CD1c-positive myeloid dendritic cell (primary cell): ENCODE data around the gene RTF2.
"Not testable (repeated sequence)": the region's sequence is repeated elsewhere in the genome, so short reads cannot be mapped to it uniquely, and the experiment has no call there.

Experiments
- DNase-seq: peaks from one replicate; pipeline ENCODE4 v3.0.0-alpha.2; 2016; ENCODE audit errors: extremely low spot score

RTF2 gene

DNA sequence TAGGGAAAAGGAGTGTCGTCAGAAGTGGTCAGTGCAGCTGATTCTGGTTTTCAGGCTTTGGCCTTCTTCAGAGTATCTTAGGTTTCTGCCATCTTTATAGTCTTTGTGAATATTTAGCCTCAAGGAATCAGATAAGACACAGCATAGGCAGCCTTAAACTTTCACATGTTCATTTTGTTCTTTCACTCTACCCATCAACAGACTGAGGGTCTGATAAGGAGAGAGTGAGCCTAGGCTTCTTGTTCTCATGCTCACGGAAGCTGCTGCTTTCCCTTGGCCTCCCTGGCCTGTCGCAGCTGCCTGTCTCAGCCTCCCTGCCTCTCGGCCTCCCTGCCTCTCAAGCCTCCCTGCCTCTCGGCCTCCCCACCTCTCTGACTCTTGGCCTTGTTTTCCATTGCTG, 20.1 kb downstream of the RTF2 start:
- no peak for DNase-seq

DNA sequence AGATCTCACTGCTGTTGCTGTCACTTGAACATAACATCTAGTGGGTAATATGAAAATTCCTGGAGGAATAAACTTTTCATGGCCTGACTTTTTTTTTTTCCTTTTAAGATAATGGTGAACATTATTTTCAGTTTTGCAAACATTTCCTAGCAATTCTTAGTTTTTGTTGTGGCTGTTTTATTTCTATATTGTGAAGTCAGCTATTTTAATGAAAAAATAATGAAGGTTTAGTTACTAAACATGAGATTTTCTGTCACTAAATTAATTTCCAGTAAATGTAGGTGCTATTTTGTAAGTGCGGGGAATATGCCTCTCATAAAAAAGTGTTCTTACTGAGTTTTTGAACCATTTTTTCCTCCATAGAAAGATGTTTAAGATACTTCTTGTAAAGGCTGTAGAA, 32.7 kb downstream of the RTF2 start:
- no peak for DNase-seq

DNA sequence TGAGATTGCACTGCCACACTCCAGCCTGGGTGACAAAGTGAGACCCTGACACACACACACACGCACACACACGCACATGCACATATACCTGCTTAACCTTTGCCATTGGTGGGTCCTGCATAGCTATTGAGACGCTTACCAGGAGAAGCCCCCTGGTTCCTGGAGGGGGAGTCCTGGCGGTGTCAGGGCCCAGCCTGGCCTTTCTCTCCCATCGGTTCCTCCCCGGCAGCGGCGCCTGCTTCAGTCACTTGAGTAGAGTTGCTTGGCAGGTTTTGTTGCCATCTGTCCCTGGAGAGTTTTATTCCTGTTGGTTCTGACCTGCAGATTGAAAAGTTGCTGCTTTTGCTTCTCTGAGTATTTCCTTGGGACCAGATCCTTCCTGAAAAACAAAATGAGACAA, 35.5 kb downstream of the RTF2 start:
- no peak for DNase-seq

DNA sequence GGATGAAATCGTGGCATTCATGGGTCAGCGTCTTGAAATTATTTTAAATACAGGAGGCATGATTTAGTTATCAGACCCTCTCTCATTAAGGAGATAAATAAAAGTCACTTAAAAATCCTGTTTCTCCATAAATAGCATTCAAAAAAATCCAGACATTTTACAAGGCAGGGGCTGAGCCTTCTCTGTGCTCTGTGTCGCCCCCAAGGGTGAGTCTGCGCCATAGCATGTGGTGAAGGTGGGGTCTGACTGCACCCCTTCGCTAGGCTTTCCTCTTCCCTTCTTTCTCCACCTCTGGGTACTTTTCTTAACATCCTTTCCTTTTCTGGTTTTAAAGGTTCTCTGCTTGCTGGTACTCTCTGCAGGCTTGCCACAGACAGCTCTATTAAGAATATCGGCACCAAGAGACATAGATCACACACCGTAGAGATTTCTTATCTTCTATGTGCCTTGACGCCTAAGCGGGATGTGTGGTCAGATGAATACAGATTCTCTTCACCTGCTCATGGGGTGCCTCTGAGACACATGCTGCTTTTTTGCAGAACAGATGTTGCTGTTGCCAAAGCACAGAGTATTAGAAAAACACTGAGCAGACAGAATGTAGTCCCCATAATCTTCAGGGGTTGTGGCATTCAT, 36.1 kb downstream of the RTF2 start:
- no peak for DNase-seq

DNA sequence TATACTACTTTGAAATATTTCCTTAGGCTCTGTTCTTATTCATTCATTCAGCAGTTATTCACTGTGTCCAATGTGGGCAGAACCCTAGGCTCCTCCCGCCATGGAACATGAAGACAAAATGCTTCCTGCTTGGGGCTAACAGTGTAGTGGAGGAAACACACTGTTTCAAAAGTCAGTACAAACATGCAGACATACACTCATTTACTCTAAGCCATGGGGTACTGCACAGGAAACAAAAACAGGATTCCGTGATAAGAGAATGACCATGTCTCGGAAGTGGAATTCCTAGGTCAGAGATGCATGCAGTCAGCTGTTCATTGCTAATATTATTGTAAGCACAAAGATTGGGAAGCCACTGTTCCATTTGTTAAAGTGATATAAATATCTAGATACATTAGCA, 37.7 kb downstream of the RTF2 start:
- no peak for DNase-seq

DNA sequence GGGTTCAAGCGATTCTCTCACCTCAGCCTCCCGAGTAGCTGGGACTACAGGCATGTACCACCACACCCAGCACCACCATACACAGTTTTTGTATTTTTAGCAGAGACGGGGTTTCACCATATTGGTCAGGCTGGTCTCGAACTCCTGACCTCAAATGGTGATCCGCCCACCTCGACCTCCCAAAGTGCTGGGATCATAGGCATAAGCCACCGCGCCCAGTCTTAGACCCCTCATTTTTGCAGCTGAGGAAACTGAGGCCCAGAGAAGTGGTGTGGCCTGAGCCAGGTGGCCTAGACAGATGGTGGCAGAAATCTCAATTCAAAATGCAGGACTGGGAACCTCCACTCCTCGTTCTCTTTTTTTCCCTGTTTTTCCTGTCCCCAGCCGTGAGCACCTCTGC, 43.5 kb downstream of the RTF2 start:
- DNase-seq = no peak

DNA sequence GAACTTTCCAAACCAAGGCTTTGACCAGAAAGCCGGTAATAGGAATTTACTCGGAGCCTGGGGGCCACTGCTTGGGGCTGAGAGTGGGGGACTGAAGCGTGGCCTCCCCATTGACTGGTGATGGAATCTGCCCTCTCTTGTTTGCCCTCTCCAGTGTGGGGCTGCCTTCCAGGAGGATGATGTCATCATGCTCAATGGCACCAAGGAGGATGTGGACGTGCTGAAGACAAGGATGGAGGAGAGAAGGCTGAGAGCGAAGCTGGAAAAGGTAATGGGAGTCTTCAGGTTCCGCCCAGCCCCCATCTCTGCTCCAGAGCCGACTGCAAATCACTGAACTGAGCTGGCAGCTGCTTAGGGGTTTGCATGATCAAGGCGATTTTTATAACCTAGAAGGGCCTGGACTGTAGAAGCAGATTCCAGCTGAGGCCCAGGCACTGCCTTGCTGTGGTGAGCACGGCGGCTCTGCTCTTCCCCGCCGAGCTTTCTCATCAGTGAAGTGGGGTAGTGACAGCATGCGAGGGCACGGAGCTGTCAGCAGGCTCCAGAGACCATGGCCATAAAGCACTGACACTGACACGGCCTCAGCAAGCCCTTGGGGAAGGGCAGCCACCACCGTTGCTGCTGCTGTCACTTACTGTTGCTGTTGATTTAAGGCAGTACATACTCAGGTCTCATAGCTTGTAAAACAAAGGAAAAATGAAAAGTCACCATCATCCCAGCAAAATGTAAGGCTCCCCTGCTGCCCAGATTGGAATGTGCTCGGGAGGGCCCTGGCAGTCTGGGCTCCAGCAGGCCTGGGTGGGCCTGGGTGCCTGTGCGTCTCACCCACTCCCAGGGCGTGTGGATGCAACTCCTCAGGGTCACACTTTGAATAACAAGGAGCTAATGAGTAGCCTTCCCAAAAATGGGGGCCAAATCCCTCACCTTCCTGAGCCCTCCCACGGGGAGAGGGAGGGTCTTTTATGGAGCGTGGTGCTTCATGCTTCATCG, 45.0 kb downstream of the RTF2 start:
- no peak for DNase-seq

DNA sequence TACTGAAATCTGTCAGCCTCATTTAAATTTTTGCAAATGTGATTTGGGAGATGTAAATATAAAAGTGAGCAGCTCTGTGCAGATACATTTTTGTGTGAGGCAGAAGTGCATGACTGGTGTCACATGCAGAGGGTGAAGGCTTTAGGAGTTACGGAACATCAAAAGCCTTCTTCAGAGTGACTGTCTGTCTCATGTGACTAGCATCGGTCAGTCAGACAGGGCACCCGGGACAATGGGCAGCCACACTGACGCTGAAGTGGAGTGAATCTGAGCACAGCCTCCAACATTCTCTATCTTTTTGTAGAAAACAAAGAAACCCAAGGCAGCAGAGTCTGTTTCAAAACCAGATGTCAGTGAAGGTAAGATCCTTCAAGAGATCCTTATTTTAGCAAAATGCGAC, 48.2 kb downstream of the RTF2 start:
- no peak for DNase-seq

DNA sequence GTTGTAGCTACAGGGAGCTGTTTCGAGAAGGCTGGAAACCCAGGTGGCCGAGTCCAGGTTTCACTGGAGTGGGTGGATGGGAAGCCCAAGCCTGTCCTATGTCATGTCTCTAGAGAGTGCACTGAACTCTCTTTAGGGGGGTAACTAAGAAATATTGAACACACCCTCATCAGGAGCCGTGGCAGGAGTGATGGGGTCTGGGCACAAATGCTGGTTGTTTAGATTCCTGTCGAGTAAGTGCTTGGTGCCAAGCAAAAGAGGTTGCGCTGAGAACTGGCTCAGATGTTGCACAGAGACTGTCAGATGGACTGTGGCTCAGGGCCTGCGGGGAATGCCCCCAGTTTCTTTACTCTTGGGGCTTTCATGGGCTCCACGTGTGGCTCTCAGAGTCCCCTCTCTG, 48.8 kb downstream of the RTF2 start:
- no peak for DNase-seq

DNA sequence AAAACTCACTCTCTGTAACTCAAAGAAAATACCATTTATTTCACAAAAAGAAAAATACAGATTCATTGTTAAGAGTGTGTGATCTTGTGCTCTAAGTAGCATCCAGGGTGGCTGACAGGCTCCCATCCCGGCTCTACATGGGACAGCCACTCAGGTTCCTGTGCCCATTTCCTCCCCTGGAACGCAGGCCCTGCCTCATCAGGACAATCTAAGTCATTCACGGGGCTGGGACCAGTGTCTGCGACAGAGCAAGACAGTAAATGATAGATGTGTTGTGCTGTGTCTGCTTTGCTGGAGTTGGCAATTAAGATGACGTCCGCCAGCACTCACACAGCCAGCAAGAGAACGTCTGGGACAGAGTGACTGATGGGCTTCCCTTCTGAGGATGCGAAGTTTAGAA, 49.2 kb downstream of the RTF2 start:
- DNase-seq = no peak

DNA sequence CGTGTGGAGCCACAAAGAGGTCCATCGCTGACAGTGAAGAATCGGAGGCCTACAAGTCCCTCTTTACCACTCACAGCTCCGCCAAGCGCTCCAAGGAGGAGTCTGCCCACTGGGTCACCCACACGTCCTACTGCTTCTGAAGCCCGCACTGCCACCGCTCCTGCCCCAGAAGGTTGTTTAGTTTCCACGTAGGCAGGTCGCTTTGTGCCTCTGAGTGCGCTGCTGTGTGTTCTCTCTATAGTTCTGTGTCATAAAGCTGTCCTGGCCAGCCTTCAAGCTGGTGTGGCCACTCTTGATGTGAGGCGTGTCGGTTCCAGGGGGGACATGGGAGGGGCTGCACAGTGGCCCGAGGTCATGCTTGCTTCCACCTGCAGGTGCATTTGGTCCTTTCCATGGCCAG, 49.7 kb downstream of the RTF2 start:
- DNase-seq = no peak

DNA sequence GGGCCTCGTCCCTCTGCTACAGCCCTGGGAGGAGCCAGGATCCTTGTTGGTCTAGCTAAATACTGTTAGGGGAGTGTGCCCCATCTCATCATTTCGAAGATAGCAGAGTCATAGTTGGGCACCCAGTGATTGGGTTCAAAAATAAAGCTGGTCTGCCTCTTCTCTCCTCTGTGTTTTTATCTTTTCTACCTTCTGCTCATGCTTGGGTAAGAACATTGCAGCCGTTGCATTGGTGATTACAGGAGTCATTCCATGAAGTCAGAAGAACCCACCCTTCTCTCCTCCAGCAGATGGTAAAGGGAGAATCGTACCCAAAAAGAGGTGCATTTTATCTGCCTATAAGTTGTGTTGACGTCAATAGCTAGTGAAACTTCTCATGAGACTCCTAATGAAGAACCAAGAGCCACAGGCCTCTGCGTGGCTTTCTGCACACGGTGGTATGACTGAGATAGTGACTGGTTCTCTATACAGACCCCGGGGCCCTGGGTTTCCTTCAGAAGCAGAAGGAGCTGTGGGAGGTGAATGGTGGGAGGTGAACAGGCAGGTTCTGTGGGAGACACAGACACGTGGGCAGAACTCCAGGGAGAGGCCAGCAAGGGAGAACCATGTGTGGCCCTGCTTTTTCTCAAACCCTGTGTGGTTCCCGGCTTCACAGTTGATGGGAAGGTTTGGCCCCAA, 50.4 kb downstream of the RTF2 start:
- DNase-seq = no peak

DNA sequence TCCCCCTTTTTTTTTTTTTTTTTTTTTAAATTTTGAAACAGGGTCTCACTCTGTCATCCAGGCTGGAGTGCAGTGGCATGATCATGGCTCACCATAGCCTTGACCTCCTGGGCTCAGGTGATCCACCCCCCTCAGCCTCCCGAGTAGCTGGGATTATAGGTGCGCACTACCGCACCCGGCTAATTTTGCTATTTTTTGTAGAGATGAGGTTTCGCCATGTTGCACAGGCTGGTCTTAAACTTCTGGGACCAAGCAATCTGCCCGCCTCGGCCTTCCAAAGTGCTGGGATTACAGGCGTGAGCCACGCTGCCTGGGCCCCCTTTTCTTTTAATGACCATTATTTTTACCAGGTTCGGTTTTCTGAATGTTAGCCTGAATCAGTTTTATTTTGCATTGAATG, 51.1 kb downstream of the RTF2 start:
- DNase-seq = no peak

DNA sequence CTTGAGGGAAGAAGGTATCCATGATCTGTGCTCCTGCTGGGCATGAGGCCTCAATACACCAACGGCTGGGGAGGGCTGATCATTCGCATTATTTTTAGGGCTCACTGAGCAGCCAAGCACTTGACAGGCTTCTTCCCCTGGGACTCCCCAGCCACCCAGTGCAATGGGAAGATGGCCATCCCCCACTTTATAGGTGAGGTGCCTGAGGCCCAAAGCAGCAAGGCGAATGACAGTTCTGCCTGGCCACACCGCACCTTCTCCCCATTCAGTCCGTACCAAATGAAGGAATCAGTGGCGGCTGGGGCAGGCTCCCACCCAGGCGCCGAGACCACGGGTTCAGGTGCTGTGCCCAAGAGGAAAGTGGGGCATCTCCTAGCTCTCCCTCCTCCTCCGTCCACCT, 51.8 kb downstream of the RTF2 start:
- DNase-seq = no peak

DNA sequence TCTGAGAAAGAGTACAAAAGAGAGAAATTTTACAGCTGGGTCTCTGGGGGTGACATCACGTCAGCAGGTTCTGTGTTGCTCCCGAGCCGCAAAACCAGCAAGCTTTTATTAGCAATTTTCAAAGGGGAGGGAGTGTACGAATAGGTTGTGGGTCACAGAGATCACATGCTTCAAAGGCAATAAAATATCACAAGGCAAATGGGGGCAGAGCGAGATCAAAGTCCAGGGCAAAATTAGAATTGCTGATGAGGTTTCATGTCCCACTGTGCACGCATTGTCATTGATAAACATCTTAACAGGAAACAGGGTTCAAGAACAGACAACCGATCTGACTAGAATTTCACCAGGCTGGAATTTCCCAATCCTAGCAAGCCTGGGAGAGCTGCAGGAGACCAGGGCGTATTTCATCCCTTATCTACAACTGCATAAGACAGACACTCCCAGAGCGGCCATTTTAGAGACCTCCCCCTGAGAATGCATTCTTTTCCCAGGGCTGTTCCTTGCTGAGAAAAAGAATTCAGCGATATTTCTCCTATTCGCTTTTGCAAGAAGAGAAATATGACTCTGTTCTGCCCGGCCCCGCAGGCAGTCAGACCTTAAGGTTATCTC, 52.4 kb downstream of the RTF2 start:
- DNase-seq = not testable (repeated sequence)

DNA sequence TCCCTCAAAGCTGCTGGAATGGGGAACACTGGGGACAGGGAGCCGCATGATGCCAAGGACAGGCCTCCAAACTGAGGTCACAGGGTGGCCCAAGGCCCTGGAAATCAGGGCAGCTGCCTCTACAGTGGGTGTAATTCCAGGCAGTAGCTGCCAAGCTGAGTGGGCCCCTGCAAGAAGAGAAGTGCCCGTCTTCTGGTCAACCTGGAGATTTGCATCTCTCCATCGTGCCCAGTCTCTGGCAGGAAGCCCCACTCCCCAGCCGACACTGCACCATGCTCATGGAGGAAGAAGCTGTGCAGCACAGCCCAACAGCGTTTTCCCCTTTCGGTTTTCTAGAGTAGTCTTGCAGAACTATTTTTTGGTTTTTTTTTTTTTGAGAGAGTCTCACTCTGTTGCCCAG, 53.9 kb downstream of the RTF2 start:
- DNase-seq = no peak

DNA sequence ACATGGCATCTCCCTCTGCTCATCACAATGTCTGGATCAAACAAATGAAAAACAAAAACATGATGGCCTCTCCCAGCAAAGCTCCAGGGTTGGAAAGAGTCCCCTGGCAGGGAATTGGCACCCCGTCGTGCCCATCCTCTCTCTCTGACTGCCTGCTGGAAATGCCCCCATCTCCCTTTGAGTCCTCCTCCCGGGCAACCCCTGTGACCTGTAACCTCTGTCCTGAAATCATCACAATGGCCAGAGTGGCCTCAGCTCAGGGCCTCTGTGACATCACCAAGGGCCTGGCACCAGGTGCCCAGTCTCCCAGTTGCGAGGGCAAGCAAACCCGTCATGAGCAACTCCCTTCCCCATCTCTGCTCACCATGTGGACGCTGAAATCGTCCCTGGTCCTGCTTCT, 56.0 kb downstream of the RTF2 start, which contains the start of gene FAM209A:
Gene FAM209A (plus strand): TSS at position 301 of the 400 bp plus-strand sequence. CDS start 65 bp downstream, at position 366.
- DNase-seq = not testable (repeated sequence)

DNA sequence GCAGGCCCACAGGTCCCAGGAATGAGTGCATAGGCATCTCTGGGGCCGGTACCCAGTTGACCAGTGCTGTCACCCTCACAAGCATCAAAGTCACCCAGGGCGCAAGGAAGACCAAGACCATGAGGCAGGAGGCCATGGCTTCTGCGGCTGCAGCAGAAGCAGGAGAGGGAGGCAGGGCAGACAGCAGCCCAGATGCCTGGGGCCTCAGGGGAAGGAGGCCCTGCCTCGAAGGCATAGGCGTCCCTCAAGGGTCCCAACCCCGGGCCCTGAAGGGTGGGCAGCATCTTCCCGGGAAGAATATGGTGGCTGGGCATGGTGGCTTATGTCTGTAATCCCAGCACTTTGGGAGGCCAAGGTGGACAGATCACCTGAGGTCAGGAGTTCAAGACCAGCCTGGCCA, 59.1 kb downstream of the RTF2 start:
- DNase-seq = no peak

DNA sequence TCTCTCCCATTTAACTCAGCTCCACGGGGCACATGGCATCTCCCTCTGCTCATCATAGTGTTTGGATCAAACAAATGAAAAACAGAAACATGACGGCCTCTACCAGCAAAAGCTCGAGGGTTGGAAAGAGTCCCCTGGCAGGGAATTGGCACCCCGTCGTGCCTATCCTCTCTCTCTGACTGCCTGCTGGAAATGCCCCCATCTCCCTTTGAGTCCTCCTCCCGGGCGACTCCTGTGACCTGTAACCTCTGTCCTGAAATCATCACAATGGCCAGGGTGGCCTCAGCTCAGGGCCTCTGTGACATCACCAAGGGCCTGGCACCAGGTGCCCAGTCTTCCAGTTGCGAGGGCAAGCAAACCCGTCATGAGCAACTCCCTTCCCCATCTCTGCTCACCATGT, 64.5 kb downstream of the RTF2 start, which contains the start of gene FAM209B:
Gene FAM209B (plus strand): TSS at position 301 of the 400 bp plus-strand sequence. CDS start 96 bp downstream, at position 397.
- DNase-seq = not testable (repeated sequence)

DNA sequence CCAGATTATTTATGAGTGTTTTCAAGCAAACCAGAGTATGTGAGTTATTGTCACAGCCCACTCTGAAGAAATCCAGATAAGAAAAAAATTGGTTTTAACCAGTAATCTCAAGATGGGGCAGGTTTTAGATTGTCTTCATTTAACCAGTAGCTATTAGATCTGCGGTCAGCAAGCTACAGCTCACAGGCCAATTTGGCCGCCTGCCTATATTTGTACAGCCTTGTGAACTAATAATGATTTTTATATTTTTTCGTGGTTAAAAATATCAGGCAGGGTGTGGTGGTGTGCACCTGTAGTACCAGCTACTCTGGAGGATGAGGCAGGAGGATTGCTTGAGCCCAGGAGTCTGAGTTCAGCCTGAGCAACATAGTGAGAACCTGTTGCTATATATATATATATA, 69.6 kb downstream of the RTF2 start:
- DNase-seq = no peak

DNA sequence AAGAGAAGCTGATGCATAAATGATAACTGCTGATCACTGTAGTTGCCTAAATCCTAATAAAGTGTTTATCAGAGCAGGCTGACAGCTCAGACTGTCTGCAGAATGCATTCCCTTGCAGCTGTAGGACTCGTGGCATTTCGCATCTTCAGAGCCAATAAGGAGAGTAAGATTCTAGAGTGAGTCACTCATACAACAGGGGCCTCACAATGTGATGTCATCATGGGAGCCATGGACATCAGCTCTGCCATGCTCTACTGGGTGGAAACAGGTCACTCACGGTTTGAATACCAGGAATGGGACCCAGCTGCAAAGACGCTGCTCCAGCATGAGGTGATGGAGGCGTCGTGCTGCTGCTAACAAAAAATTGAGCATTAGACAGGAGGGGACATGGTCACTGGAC, 72.0 kb downstream of the RTF2 start:
- DNase-seq = no peak

DNA sequence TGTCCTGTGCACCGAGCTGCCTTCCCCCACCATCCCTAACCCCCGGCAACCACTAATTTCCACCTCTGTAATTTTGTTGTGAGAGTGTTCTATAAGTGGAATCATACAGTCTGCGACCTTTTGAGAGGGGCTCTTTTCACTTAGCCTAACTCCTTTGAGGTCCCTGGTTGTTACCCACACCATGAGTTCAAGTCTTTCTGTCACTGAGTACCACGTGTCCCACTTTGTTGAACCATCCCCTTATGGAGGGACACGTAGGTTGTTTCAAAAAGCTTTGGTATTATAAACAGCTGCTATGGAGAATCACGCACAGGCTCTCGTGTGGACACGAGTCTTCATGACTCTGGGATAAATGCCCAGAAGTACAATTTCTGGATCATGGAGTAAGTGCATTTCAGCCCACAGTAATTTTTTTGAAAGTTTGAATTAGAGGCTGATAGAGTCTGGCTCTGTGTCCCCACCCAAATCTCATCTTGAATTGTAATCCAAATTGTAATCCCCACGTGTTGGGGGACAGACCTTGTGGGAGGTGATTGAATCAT, 74.1 kb downstream of the RTF2 start:
- no peak for DNase-seq
